GM18519 (cell line): ENCODE data around the gene RGL1.

Experiments
- ATAC-seq: cut with Tn5 transposase; IDR thresholded peaks from one replicate; pipeline ENCODE4 v1.9.1; 2021; ENCODE audit warnings: mild to moderate bottlenecking, moderate library complexity; ENCODE audit not compliant: unreplicated experiment, low FRiP score

The RGL1 gene

GRCh38 chr1:183942933-183943693 lies 138.2 kb downstream of the RGL1 start:
- ATAC-seq, result no peak

- no peak for ATAC-seq
Observed at GRCh38 chr1:183945428-183946319, 140.8 kb downstream of the RGL1 start.

GRCh38 chr1:183946320-183946613 lies 141.3 kb downstream of the RGL1 start:
- no peak for ATAC-seq

- no peak for ATAC-seq
Observed at GRCh38 chr1:183947988-183948387, 143.1 kb downstream of the RGL1 start.

- no peak for ATAC-seq
Observed at GRCh38 chr1:183952101-183952500, 147.2 kb downstream of the RGL1 start.

- ATAC-seq, result no peak
Observed at GRCh38 chr1:183953031-183953430, 148.1 kb downstream of the RGL1 start.

GRCh38 chr1:183954496-183954895 lies 149.6 kb downstream of the RGL1 start:
- no peak for ATAC-seq

GRCh38 chr1:183956559-183957188 lies 151.8 kb downstream of the RGL1 start:
- peak; percentile 100 for ATAC-seq

- ATAC-seq, result no peak
Observed at GRCh38 chr1:183957216-183957830, 152.4 kb downstream of the RGL1 start.

GRCh38 chr1:183958958-183959357 lies 154.0 kb downstream of the RGL1 start:
- no peak for ATAC-seq

- no peak for ATAC-seq
Observed at GRCh38 chr1:183961132-183961531, 156.2 kb downstream of the RGL1 start.

GRCh38 chr1:183962903-183963302 lies 158.0 kb downstream of the RGL1 start:
- ATAC-seq, result no peak

GRCh38 chr1:183965726-183966125 lies 160.8 kb downstream of the RGL1 start:
- ATAC-seq, result no peak

GRCh38 chr1:183966487-183966886 lies 161.6 kb downstream of the RGL1 start:
- no peak for ATAC-seq

GRCh38 chr1:183967914-183968313 lies 163.0 kb downstream of the RGL1 start:
- ATAC-seq, result no peak

- no peak for ATAC-seq
Observed at GRCh38 chr1:183968386-183968785, 163.5 kb downstream of the RGL1 start.

GRCh38 chr1:183970516-183971300 lies 165.8 kb downstream of the RGL1 start:
- ATAC-seq, result no peak

GRCh38 chr1:183975651-183976050 lies 170.7 kb downstream of the RGL1 start:
- ATAC-seq, result no peak

GRCh38 chr1:183977717-183978116 lies 172.8 kb downstream of the RGL1 start:
- ATAC-seq, result no peak
